ENCODE data around the gene MYH11. TPM values are rescaled to one million over a fixed set of nuclear protein-coding genes. Genes with fewer than 3 reads are reported as not detected.
"Not testable (repeated sequence)": the region's sequence is repeated elsewhere in the genome, so short reads cannot be mapped to it uniquely, and the experiment has no call there.

Gene MYH11
- total RNA-seq, 1 donor from 2014 or later, result not detected

- no peak for TF ChIP-seq CTCF (conservative IDR thresholded peaks at IDR 0.05; ENCODE audit: low read depth, low read length)
Observed at GRCh38 chr16:15811481-15812400, 45.1 kb downstream of the MYH11 start.

GRCh38 chr16:15810949-15811348 lies 45.9 kb downstream of the MYH11 start:
- H3K4me3 ChIP-seq (ENCODE audit: low read depth, low read length), result no peak overlapping the region
- TF ChIP-seq CTCF (conservative IDR thresholded peaks at IDR 0.05; ENCODE audit: low read depth, low read length), result no peak
- no peak for DNase-seq (ENCODE audit: low read depth)

More at GRCh38 chr16:15811481-15812400, 45.1 kb downstream of the MYH11 start:
- H3K4me3 ChIP-seq (ENCODE audit: low read depth, low read length), result no peak overlapping the region
- no peak for DNase-seq (ENCODE audit: low read depth)

GRCh38 chr16:15810411-15810810 lies 46.4 kb downstream of the MYH11 start:
- no peak for TF ChIP-seq CTCF (conservative IDR thresholded peaks at IDR 0.05; ENCODE audit: low read depth, low read length)

GRCh38 chr16:15809297-15809696 lies 47.5 kb downstream of the MYH11 start:
- not testable (repeated sequence) for DNase-seq (ENCODE audit: low read depth); H3K4me3 ChIP-seq (ENCODE audit: low read depth, low read length)

More at GRCh38 chr16:15810411-15810810, 46.4 kb downstream of the MYH11 start:
- no peak overlapping the region for H3K4me3 ChIP-seq (ENCODE audit: low read depth, low read length)
- DNase-seq (ENCODE audit: low read depth), result no peak

- DNase-seq (ENCODE audit: low read depth), result no peak
- H3K4me3 ChIP-seq (ENCODE audit: low read depth, low read length), result no peak overlapping the region
- no peak for TF ChIP-seq CTCF (conservative IDR thresholded peaks at IDR 0.05; ENCODE audit: low read depth, low read length)
Observed at GRCh38 chr16:15808071-15808470, 48.8 kb downstream of the MYH11 start.

GRCh38 chr16:15807603-15808009 lies 49.2 kb downstream of the MYH11 start:
- H3K4me3 ChIP-seq (ENCODE audit: low read depth, low read length), result no peak overlapping the region
- no peak for TF ChIP-seq CTCF (conservative IDR thresholded peaks at IDR 0.05; ENCODE audit: low read depth, low read length)
- DNase-seq (ENCODE audit: low read depth), result no peak

GRCh38 chr16:15803618-15804017 lies 53.2 kb downstream of the MYH11 start:
- no peak overlapping the region for H3K4me3 ChIP-seq (ENCODE audit: low read depth, low read length)

More at GRCh38 chr16:15803618-15804017, 53.2 kb downstream of the MYH11 start:
- TF ChIP-seq CTCF (conservative IDR thresholded peaks at IDR 0.05; ENCODE audit: low read depth, low read length), result no peak
- no peak for DNase-seq (ENCODE audit: low read depth)

Measured in epithelial cell of proximal tubule (primary cell).